SK-N-SH (cell line): ENCODE data around the gene SLC7A7. TPM values are rescaled to one million over a fixed set of nuclear protein-coding genes. Genes with fewer than 3 reads are reported as not detected.

Source experiments
- CTCF ChIA-PET: fragments of 300-600, 350-600 bp; formaldehyde crosslinking; extraction: SDS; loops from one replicate; lab custom pipeline; 2021; lab: Yijun Ruan, JAX
- POLR2A ChIA-PET: fragments of 350-600 bp; sonication (Branson Sonifier 250); formaldehyde crosslinking; extraction: SDS; loops from one replicate; lab custom pipeline; 2020; ENCODE audit warnings: antibody characterized with exemption, inconsistent platforms; lab: Yijun Ruan, JAX
- DNase-seq: peaks from one replicate; pipeline ENCODE4 v3.0.0; 2012
- H2AFZ ChIP-seq: fragments of 200-600 bp; sonication (generic); 2 replicates; pipeline ENCODE4 v1.8.1; 2016; ENCODE audit warnings: antibody characterized with exemption, mild to moderate bottlenecking, low read depth
- H3F3A ChIP-seq: fragments of 200-600 bp; sonication (generic); replicated peaks from 2 replicates; pipeline ENCODE3; 2016; ENCODE audit warnings: antibody characterized with exemption, mild to moderate bottlenecking; ENCODE audit not compliant: insufficient read depth
- H3K27ac ChIP-seq, 2 experiments: fragments of 200-500 bp in 1 of 2; fragments of 200-600 bp in 1 of 2; sonication (Bioruptor generic) in 1 of 2; sonication (generic), shearing (Covaris generic) in 1 of 2; 2 replicates each; pipeline versions ENCODE4 v1.5.1 to v1.6.1; 2014 to 2016; ENCODE audit warnings: low read depth in 2 of 2, inconsistent platforms in 1 of 2, low read length in 1 of 2, mild to moderate bottlenecking in 1 of 2, mixed read lengths in 1 of 2
- H3K27me3 ChIP-seq: fragments of 200-600 bp; sonication (generic), shearing (Covaris generic); 2 replicates; pipeline ENCODE4 v1.6.1; 2016; ENCODE audit warnings: mixed run types; ENCODE audit not compliant: insufficient read depth
- H3K36me3 ChIP-seq, 2 experiments: fragments of 200-500 bp in 1 of 2; fragments of 200-600 bp in 1 of 2; sonication (Bioruptor generic) in 1 of 2; sonication (generic) in 1 of 2; replicated peaks in 1 of 2; 2 replicates each; pipeline versions ENCODE3 to v1.5.1; 2014 to 2016; ENCODE audit warnings: low read length in 1 of 2, mild to moderate bottlenecking in 1 of 2; ENCODE audit not compliant: insufficient read depth in 2 of 2, control insufficient read depth in 1 of 2
- H3K4me1 ChIP-seq, 2 experiments: fragments of 200-500 bp in 1 of 2; fragments of 200-600 bp in 1 of 2; sonication (Bioruptor generic) in 1 of 2; sonication (generic), shearing (Covaris generic) in 1 of 2; 2 replicates each; pipeline versions ENCODE4 v1.5.1 to v1.6.1; 2014 to 2016; ENCODE audit warnings: low read depth in 1 of 2, low read length in 1 of 2, mixed run types in 1 of 2; ENCODE audit not compliant: insufficient read depth in 2 of 2, control insufficient read depth in 1 of 2
- H3K4me2 ChIP-seq: fragments of 200-600 bp; sonication (generic), shearing (Covaris generic); 2 replicates; pipeline ENCODE4 v1.6.1; 2017; ENCODE audit warnings: mixed run types
- H3K4me3 ChIP-seq, 2 experiments: fragments of 200-500 bp in 1 of 2; fragments of 200-600 bp in 1 of 2; sonication (Bioruptor generic) in 1 of 2; sonication (generic), shearing (Covaris generic) in 1 of 2; 2 replicates each; pipeline versions ENCODE4 v1.5.1 to v1.8.1; 2014 to 2016; ENCODE audit warnings: low read depth in 2 of 2, inconsistent platforms in 1 of 2, low read length in 1 of 2, mild to moderate bottlenecking in 1 of 2, mixed read lengths in 1 of 2, moderate library complexity in 1 of 2
- H3K79me2 ChIP-seq: fragments of 200-600 bp; sonication (generic); 2 replicates; pipeline ENCODE4 v1.8.1; 2017; ENCODE audit warnings: mild to moderate bottlenecking; ENCODE audit not compliant: insufficient read depth
- H3K9ac ChIP-seq: fragments of 200-600 bp; sonication (generic); 2 replicates; pipeline ENCODE4 v1.6.1; 2017; ENCODE audit warnings: mixed run types
- H3K9me2 ChIP-seq: fragments of 200-600 bp; sonication (generic); 2 replicates; pipeline ENCODE4 v1.6.1; 2017; ENCODE audit warnings: mixed run types
- H3K9me3 ChIP-seq: fragments of 200-600 bp; sonication (generic); 2 replicates; pipeline ENCODE4 v1.6.1; 2017; ENCODE audit warnings: mixed run types, mild to moderate bottlenecking, moderate library complexity
- H4K20me1 ChIP-seq: fragments of 200-600 bp; sonication (generic); 2 replicates; pipeline ENCODE4 v1.6.1; 2017; ENCODE audit warnings: mild to moderate bottlenecking, mixed run types; ENCODE audit not compliant: insufficient read depth
- EZH2phosphoT487 ChIP-seq: fragments of 200-600 bp; sonication (generic); IDR thresholded peaks from 2 replicates; pipeline ENCODE4 v1.6.1; 2017; ENCODE audit warnings: low read depth, mixed run types, mild to moderate bottlenecking, antibody characterized with exemption, moderate library complexity, borderline replicate concordance
- FOXM1 ChIP-seq: IDR thresholded peaks from 2 replicates; pipeline ENCODE4 v1.4.0; 2012; ENCODE audit warnings: low read depth, mild to moderate bottlenecking
- MEF2A ChIP-seq: IDR thresholded peaks from 2 replicates; pipeline ENCODE4 v1.4.0; 2012; ENCODE audit warnings: low read depth, borderline replicate concordance
- MXI1 ChIP-seq: IDR thresholded peaks from 2 replicates; pipeline ENCODE4 v1.6.1; 2012; ENCODE audit warnings: mild to moderate bottlenecking, low read depth, low read length, improper control_type of control experiment
- RAD21 ChIP-seq: IDR thresholded peaks from 2 replicates; pipeline ENCODE4 v1.6.1; 2012; ENCODE audit warnings: mild to moderate bottlenecking, low read length
- RFX5 ChIP-seq: IDR thresholded peaks from 2 replicates; pipeline ENCODE4 v1.6.1; 2012; ENCODE audit warnings: mild to moderate bottlenecking, improper control_type of control experiment, low read length
- SIN3A ChIP-seq: IDR thresholded peaks from 2 replicates; pipeline ENCODE4 v1.6.1; 2012; ENCODE audit warnings: low read depth, mild to moderate bottlenecking, low read length, moderate library complexity, borderline replicate concordance
- SMC3 ChIP-seq: IDR thresholded peaks from 2 replicates; pipeline ENCODE4 v1.6.1; 2012; ENCODE audit warnings: low read depth, low read length, improper control_type of control experiment
- YY1 ChIP-seq: IDR thresholded peaks from 2 replicates; pipeline ENCODE4 v1.4.0; 2012; ENCODE audit warnings: low read depth, mild to moderate bottlenecking
- WGBS: methylation state at CpG from one replicate; pipeline ENCODE4 v1.1.6; 2017; ENCODE audit warnings: low lambda C conversion rate; 5-methylcytosine and 5-hydroxymethylcytosine counted together
- polyA plus RNA-seq, 3 experiments: library from polyadenylated mRNA; depleted of rRNA; stranded (reverse); fragments of >200 nt; gene quantifications; 2 replicates each; pipeline ENCODE4 v1.2.3, GENCODE V29; 2012
- TF ChIP-seq, protein P1 (sequence below): fragments of 200-600 bp; sonication (generic); IDR thresholded peaks from 2 replicates; pipeline ENCODE4 v1.6.1; 2017; ENCODE audit warnings: antibody characterized with exemption, mild to moderate bottlenecking, moderate library complexity
- TF ChIP-seq, protein P2 (sequence below): fragments of 150-350 bp; IDR thresholded peaks from 2 replicates; pipeline ENCODE4 v1.6.1; 2016; ENCODE audit warnings: mild to moderate bottlenecking, low read depth, low read length
- TF ChIP-seq, protein P3 (sequence below): IDR thresholded peaks from 2 replicates; pipeline ENCODE4 v1.6.1; 2012; ENCODE audit warnings: mild to moderate bottlenecking, low read depth, low read length, moderate library complexity
- TF ChIP-seq, protein P4 (sequence below): fragments of 150-350 bp; IDR thresholded peaks from 2 replicates; pipeline ENCODE4 v1.6.1; 2017; ENCODE audit warnings: antibody characterized with exemption, low read length, low read depth, borderline replicate concordance
- TF ChIP-seq, protein P5 (sequence below): IDR thresholded peaks from 2 replicates; pipeline ENCODE4 v1.4.0; 2012; ENCODE audit warnings: low read depth, borderline replicate concordance

SLC7A7 gene
- polyA plus RNA-seq, 1 of the 3 experiments (the other 2 are of a cell fraction), result 0.30 TPM

DNA sequence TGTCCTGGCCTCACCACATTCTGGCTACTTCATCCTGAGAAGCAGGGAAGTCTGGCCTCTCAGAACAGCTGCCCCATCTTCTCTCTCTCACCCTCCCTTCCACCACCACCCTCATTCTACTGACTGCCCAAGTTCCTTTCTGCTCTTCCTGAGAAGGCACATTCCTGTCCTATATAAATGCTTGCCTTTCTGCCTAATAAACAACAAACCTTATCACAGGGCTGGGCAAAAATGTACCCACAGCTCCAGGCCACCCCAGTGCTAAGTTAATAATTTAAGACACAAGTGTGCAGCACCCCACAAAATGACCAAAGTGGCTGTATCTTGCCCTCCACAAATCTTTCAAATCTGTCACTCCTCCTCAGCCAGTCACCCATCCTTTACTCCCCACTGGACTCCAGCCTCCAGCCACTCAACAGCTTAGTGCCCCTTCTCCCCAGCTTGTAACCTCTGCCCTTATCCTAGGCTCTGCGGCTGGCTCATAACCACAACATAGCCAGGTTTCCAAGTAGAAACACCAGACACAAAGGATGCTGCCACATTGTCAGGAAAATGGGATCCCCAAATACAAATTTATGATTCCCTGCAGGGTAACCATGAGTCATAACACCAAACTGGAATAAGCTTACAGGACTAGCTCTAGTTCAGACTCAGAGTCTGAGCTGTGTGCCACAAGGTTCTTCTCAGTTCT, 33.8 kb downstream of the SLC7A7 start:
- no peaks in the 10 kb centered on the region for H3K4me1 ChIP-seq
- H3K4me3 ChIP-seq, result no peak overlapping the region
- DNase-seq, result no peak
- no peaks in the 10 kb centered on the region for H3K9me3 ChIP-seq
- H4K20me1 ChIP-seq, result no peaks in the 10 kb centered on the region
- H3K27me3 ChIP-seq, result no peaks in the 10 kb centered on the region
- H3K4me2 ChIP-seq, result no peak overlapping the region
- H3K36me3 ChIP-seq, result no peaks in the 10 kb centered on the region
- TF ChIP-seq MXI1 (no peak), RAD21 (no peak), YY1 (no peak), FOXM1 (no peak), SMC3 (no peak), SIN3A (no peak)
- TF ChIP-seq, protein P1, sequence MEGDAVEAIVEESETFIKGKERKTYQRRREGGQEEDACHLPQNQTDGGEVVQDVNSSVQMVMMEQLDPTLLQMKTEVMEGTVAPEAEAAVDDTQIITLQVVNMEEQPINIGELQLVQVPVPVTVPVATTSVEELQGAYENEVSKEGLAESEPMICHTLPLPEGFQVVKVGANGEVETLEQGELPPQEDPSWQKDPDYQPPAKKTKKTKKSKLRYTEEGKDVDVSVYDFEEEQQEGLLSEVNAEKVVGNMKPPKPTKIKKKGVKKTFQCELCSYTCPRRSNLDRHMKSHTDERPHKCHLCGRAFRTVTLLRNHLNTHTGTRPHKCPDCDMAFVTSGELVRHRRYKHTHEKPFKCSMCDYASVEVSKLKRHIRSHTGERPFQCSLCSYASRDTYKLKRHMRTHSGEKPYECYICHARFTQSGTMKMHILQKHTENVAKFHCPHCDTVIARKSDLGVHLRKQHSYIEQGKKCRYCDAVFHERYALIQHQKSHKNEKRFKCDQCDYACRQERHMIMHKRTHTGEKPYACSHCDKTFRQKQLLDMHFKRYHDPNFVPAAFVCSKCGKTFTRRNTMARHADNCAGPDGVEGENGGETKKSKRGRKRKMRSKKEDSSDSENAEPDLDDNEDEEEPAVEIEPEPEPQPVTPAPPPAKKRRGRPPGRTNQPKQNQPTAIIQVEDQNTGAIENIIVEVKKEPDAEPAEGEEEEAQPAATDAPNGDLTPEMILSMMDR, result no peak
- TF ChIP-seq, protein P2, sequence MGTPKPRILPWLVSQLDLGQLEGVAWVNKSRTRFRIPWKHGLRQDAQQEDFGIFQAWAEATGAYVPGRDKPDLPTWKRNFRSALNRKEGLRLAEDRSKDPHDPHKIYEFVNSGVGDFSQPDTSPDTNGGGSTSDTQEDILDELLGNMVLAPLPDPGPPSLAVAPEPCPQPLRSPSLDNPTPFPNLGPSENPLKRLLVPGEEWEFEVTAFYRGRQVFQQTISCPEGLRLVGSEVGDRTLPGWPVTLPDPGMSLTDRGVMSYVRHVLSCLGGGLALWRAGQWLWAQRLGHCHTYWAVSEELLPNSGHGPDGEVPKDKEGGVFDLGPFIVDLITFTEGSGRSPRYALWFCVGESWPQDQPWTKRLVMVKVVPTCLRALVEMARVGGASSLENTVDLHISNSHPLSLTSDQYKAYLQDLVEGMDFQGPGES, result no peak
- TF ChIP-seq, protein P3, sequence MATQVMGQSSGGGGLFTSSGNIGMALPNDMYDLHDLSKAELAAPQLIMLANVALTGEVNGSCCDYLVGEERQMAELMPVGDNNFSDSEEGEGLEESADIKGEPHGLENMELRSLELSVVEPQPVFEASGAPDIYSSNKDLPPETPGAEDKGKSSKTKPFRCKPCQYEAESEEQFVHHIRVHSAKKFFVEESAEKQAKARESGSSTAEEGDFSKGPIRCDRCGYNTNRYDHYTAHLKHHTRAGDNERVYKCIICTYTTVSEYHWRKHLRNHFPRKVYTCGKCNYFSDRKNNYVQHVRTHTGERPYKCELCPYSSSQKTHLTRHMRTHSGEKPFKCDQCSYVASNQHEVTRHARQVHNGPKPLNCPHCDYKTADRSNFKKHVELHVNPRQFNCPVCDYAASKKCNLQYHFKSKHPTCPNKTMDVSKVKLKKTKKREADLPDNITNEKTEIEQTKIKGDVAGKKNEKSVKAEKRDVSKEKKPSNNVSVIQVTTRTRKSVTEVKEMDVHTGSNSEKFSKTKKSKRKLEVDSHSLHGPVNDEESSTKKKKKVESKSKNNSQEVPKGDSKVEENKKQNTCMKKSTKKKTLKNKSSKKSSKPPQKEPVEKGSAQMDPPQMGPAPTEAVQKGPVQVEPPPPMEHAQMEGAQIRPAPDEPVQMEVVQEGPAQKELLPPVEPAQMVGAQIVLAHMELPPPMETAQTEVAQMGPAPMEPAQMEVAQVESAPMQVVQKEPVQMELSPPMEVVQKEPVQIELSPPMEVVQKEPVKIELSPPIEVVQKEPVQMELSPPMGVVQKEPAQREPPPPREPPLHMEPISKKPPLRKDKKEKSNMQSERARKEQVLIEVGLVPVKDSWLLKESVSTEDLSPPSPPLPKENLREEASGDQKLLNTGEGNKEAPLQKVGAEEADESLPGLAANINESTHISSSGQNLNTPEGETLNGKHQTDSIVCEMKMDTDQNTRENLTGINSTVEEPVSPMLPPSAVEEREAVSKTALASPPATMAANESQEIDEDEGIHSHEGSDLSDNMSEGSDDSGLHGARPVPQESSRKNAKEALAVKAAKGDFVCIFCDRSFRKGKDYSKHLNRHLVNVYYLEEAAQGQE, result no peak
- no peak overlapping the region for H3K9ac ChIP-seq
- H3K27ac ChIP-seq, result no peak overlapping the region
- POLR2A ChIA-PET, result no interaction called here
- CTCF ChIA-PET, result interaction anchor here (1.5 kb wide), 1 partner anchor 211 kb away, joined by 6 read pairs; no protein-coding TSS in a partner anchor
- no peak overlapping the region for H2AFZ ChIP-seq
- 0% methylated on average over 1 of the region's 1 CpG for WGBS
- no peaks in the 10 kb centered on the region for H3F3A ChIP-seq
- H3K79me2 ChIP-seq, result no peaks in the 10 kb centered on the region
- no peaks in the 10 kb centered on the region for H3K9me2 ChIP-seq

DNA sequence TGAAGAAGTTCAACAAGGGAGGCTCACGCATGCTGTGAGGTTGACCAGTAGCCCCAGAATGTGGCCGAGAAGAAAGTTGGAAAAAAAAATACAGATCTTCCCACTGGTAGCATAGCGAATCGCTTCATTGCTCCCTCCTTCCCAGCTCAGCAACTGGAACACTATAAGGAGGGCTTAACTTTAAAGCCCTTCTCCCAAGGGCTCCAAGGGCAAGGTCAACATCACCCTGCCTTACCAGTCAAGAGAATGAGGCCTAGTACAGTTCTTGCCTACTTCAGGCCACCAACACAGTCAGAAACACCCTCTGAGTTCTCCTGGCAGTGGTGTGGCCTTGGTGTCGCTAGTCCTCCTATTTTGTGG, 34.3 kb downstream of the SLC7A7 start:
- WGBS, result 76% methylated on average over 4 of the region's 5 CpGs
- no peaks in the 10 kb centered on the region for H4K20me1 ChIP-seq
- H3K79me2 ChIP-seq, result no peaks in the 10 kb centered on the region
- ChIA-PET CTCF (interaction anchor here (1.1 to 1.5 kb wide), 2 partner anchors 211 kb away, joined by 3 to 6 read pairs; no protein-coding TSS in a partner anchor), POLR2A (no interaction called here)
- no peak overlapping the region for H3K4me2 ChIP-seq
- no peaks in the 10 kb centered on the region for H3K4me1 ChIP-seq
- no peaks in the 10 kb centered on the region for H3K36me3 ChIP-seq
- H3K9me3 ChIP-seq, result no peaks in the 10 kb centered on the region
- H2AFZ ChIP-seq, result no peak overlapping the region
- no peaks in the 10 kb centered on the region for H3K9me2 ChIP-seq
- H3F3A ChIP-seq, result no peaks in the 10 kb centered on the region
- H3K27me3 ChIP-seq, result no peaks in the 10 kb centered on the region
- no peak for DNase-seq
- H3K4me3 ChIP-seq, result no peak overlapping the region
- H3K27ac ChIP-seq, result no peak overlapping the region
- H3K9ac ChIP-seq, result no peak overlapping the region
- TF ChIP-seq, protein P4, sequence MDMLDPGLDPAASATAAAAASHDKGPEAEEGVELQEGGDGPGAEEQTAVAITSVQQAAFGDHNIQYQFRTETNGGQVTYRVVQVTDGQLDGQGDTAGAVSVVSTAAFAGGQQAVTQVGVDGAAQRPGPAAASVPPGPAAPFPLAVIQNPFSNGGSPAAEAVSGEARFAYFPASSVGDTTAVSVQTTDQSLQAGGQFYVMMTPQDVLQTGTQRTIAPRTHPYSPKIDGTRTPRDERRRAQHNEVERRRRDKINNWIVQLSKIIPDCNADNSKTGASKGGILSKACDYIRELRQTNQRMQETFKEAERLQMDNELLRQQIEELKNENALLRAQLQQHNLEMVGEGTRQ, result no peak
- TF ChIP-seq, protein P2, result no peak
- TF ChIP-seq, protein P5, sequence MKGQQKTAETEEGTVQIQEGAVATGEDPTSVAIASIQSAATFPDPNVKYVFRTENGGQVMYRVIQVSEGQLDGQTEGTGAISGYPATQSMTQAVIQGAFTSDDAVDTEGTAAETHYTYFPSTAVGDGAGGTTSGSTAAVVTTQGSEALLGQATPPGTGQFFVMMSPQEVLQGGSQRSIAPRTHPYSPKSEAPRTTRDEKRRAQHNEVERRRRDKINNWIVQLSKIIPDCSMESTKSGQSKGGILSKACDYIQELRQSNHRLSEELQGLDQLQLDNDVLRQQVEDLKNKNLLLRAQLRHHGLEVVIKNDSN, result no peak
- TF ChIP-seq EZH2phosphoT487, result no peak
- TF ChIP-seq SMC3, result no peak
- no peak for TF ChIP-seq MEF2A
- TF ChIP-seq RFX5, result no peak
